Epithelial cell of esophagus (primary cell): ENCODE data around the gene CASP3.

Source experiments
- DNase-seq: peaks from one replicate; pipeline ENCODE4 v3.0.0; 2010; ENCODE audit warnings: low read depth
- H3K4me3 ChIP-seq: 2 replicates; pipeline ENCODE4 v1.5.1; 2011; ENCODE audit warnings: mild to moderate bottlenecking, low read length, control low read depth
- CTCF ChIP-seq: IDR thresholded peaks from 2 replicates; pipeline ENCODE4 v1.5.1; 2011; ENCODE audit warnings: low read depth, mild to moderate bottlenecking, low read length, control low read depth, inconsistent platforms; ENCODE audit not compliant: insufficient read depth; ENCODE audit errors: missing control alignments

Gene CASP3

GRCh38 chr4:184649026-184649970, at the start of gene CASP3, which contains the start of gene PRIMPOL:
TSS of gene CASP3 (minus strand) at chr4:184649447. CDS start at chr4:184638453, 10,994 bp downstream.
TSS of gene PRIMPOL (plus strand) at chr4:184649738. CDS start at chr4:184657141, 7,403 bp downstream.
- DNase-seq = peak; percentile 96
- TF ChIP-seq CTCF = peak; percentile 23
- H3K4me3 ChIP-seq = peak within 1 kb of the TSS; percentile 72

GRCh38 chr4:184697956-184698355, 48.7 kb upstream of the CASP3 start:
- DNase-seq = no peak
- H3K4me3 ChIP-seq = no peak overlapping the region
- TF ChIP-seq CTCF = no peak

GRCh38 chr4:184695178-184695896, 46.1 kb upstream of the CASP3 start:
- TF ChIP-seq CTCF = no peak
- DNase-seq = peak; percentile 92
- no peak overlapping the region for H3K4me3 ChIP-seq

GRCh38 chr4:184694412-184694956, 45.2 kb upstream of the CASP3 start:
- no peak for DNase-seq
- no peak overlapping the region for H3K4me3 ChIP-seq
- TF ChIP-seq CTCF = no peak

GRCh38 chr4:184693056-184693455, 43.8 kb upstream of the CASP3 start:
- TF ChIP-seq CTCF = no peak
- no peak overlapping the region for H3K4me3 ChIP-seq
- no peak for DNase-seq

GRCh38 chr4:184689681-184690080, 40.4 kb upstream of the CASP3 start:
- peak; percentile 64 for DNase-seq
- no peak overlapping the region for H3K4me3 ChIP-seq
- no peak for TF ChIP-seq CTCF
